SU-DHL-6 (cell line): ENCODE measurements around the gene PDCD1LG2.

Experiments
- H2AFZ ChIP-seq: fragments of 200-600 bp; sonication (generic); 2 replicates; pipeline ENCODE4 v1.6.1; 2014; ENCODE audit warnings: low read depth, mild to moderate bottlenecking, moderate library complexity, mixed read lengths, antibody characterized with exemption, low read length; ENCODE audit not compliant: severe bottlenecking
- H3F3A ChIP-seq: fragments of 200-600 bp; shearing (Covaris generic); 2 replicates; pipeline ENCODE4 v1.6.0; 2016; ENCODE audit warnings: antibody characterized with exemption, mild to moderate bottlenecking; ENCODE audit not compliant: insufficient read depth
- H3K27ac ChIP-seq: fragments of 200-600 bp; sonication (generic); 2 replicates; pipeline ENCODE4 v1.5.1; 2016; ENCODE audit warnings: low read depth, mild to moderate bottlenecking, low read length, moderate library complexity, mixed read lengths
- H3K27me3 ChIP-seq: fragments of 200-600 bp; sonication (generic), shearing (Covaris generic); 2 replicates; pipeline ENCODE4 v1.6.0; 2014; ENCODE audit warnings: mild to moderate bottlenecking, low read length
- H3K36me3 ChIP-seq: fragments of 200-600 bp; sonication (generic); 2 replicates; pipeline ENCODE4 v1.6.1; 2014; ENCODE audit warnings: mild to moderate bottlenecking, low read length, mixed read lengths
- H3K4me2 ChIP-seq: fragments of 300-600, 200-600 bp; shearing (Covaris generic), sonication (generic); 2 replicates; pipeline ENCODE4 v1.6.0; 2014; ENCODE audit warnings: low read length, low read depth, mild to moderate bottlenecking; ENCODE audit not compliant: poor library complexity, severe bottlenecking
- H3K4me3 ChIP-seq: fragments of 200-600 bp; sonication (generic); 2 replicates; pipeline ENCODE4 v1.5.1; 2014; ENCODE audit warnings: antibody characterized with exemption, low read length, mild to moderate bottlenecking, mixed read lengths; ENCODE audit not compliant: insufficient read depth, poor library complexity, severe bottlenecking
- H3K79me2 ChIP-seq: fragments of 200-600 bp; sonication (generic); 2 replicates; pipeline ENCODE4 v1.6.1; 2014; ENCODE audit warnings: mild to moderate bottlenecking, low read length, moderate library complexity; ENCODE audit not compliant: insufficient read depth
- H3K9ac ChIP-seq: fragments of 200-600 bp; sonication (generic); 2 replicates; pipeline ENCODE4 v1.7.0; 2014; ENCODE audit warnings: mild to moderate bottlenecking, low read length
- H3K9me2 ChIP-seq: fragments of 200-600 bp; sonication (generic); replicated peaks from 2 replicates; pipeline ENCODE4 v1.6.1; 2014; ENCODE audit warnings: low read length; ENCODE audit not compliant: insufficient read depth
- H3K9me3 ChIP-seq: fragments of 200-600 bp; sonication (generic); 2 replicates; pipeline ENCODE4 v1.6.1; 2014; ENCODE audit warnings: low read length, mixed read lengths; ENCODE audit not compliant: insufficient read depth
- H4K20me1 ChIP-seq: fragments of 200-600 bp; sonication (generic); 2 replicates; pipeline ENCODE4 v1.6.1; 2014; ENCODE audit warnings: low read depth, mild to moderate bottlenecking, antibody characterized with exemption, low read length, moderate library complexity, mixed read lengths
- EZH2phosphoT487 ChIP-seq: fragments of 200-600 bp; sonication (generic), shearing (Covaris generic); conservative IDR thresholded peaks from 2 replicates; pipeline ENCODE4 v1.6.1; 2018; ENCODE audit warnings: mild to moderate bottlenecking, antibody characterized with exemption, low read length, moderate library complexity, mixed read lengths
- TF ChIP-seq, protein P1 (sequence below): fragments of 200-600 bp; sonication (generic); IDR thresholded peaks from one replicate; pipeline ENCODE4 v1.5.1; 2017; ENCODE audit warnings: antibody characterized with exemption, mild to moderate bottlenecking, low read length, moderate library complexity; ENCODE audit not compliant: insufficient read depth, poor library complexity, severe bottlenecking

PDCD1LG2 gene

GRCh38 chr9:5543875-5544702 is 33.8 kb downstream of the PDCD1LG2 start:
- no peak overlapping the region for H2AFZ ChIP-seq
- H3K79me2 ChIP-seq = no peaks in the 10 kb centered on the region
- no peak for TF ChIP-seq EZH2phosphoT487
- TF ChIP-seq, protein P1, sequence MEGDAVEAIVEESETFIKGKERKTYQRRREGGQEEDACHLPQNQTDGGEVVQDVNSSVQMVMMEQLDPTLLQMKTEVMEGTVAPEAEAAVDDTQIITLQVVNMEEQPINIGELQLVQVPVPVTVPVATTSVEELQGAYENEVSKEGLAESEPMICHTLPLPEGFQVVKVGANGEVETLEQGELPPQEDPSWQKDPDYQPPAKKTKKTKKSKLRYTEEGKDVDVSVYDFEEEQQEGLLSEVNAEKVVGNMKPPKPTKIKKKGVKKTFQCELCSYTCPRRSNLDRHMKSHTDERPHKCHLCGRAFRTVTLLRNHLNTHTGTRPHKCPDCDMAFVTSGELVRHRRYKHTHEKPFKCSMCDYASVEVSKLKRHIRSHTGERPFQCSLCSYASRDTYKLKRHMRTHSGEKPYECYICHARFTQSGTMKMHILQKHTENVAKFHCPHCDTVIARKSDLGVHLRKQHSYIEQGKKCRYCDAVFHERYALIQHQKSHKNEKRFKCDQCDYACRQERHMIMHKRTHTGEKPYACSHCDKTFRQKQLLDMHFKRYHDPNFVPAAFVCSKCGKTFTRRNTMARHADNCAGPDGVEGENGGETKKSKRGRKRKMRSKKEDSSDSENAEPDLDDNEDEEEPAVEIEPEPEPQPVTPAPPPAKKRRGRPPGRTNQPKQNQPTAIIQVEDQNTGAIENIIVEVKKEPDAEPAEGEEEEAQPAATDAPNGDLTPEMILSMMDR = no peak
- no peaks in the 10 kb centered on the region for H3K27me3 ChIP-seq
- H3K4me2 ChIP-seq = no peak overlapping the region
- no peaks in the 10 kb centered on the region for H4K20me1 ChIP-seq
- H3K9me2 ChIP-seq = no peaks in the 10 kb centered on the region
- no peak overlapping the region for H3K4me3 ChIP-seq
- H3K36me3 ChIP-seq = no peaks in the 10 kb centered on the region
- no peak overlapping the region for H3K9ac ChIP-seq
- H3K27ac ChIP-seq = no peak overlapping the region
- no peaks in the 10 kb centered on the region for H3F3A ChIP-seq
- no peaks in the 10 kb centered on the region for H3K9me3 ChIP-seq

DNA sequence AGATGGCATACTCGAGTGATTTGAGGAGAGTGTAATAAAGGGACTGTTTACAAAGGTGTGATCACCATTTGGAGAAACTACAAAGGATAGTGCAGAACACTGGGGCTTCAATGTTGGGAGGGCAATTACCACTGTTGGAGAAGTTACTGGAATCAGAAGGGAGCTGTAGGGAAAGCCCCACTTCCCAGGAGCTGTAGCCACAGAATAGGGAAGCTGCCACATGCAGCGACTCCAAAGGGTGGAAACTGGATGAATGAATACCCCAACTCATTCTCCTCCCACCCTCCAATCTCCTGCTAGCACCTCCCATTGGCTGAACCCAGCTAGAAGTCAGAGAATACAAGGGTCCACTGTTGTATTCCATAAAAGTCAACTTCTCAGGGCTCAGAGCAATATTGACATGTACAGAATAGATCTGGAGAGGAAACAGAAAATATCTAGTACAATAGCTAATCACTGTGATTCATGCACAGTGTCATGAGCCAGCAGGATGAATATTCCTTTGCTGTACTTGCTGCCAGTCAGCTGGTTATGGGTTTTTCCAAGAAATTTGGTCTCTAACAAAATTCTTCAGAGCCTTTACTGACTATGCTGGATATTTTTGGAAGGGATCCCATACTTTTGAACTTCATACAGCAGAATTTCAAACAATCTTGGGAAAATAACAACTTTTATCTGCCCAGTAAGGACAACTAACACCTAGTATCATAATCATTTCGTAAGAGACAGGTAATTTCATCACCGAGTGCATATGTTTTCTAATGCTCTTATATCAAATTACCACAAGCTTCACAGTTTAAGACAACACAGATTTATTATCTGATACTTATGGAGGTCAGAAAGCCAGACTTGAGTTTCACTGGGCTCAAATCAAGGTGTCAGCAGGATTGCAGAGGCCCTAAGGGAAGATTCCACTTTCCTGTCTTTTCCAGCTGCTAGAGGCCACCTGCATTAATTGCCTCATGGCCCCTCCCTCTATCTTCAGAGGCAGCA is 39.6 kb downstream of the PDCD1LG2 start:
- Histone ChIP-seq H3K9me3 (no peaks in the 10 kb centered on the region), H3K36me3 (no peaks in the 10 kb centered on the region), H3K9ac (no peak overlapping the region), H2AFZ (no peak overlapping the region), H3K4me3 (no peak overlapping the region), H3K4me2 (no peak overlapping the region), H3K27ac (no peak overlapping the region), H3F3A (no peaks in the 10 kb centered on the region), H4K20me1 (no peaks in the 10 kb centered on the region), H3K9me2 (no peaks in the 10 kb centered on the region), H3K27me3 (no peaks in the 10 kb centered on the region), H3K79me2 (no peaks in the 10 kb centered on the region)
- TF ChIP-seq EZH2phosphoT487 = no peak
- TF ChIP-seq, protein P1 = no peak

DNA sequence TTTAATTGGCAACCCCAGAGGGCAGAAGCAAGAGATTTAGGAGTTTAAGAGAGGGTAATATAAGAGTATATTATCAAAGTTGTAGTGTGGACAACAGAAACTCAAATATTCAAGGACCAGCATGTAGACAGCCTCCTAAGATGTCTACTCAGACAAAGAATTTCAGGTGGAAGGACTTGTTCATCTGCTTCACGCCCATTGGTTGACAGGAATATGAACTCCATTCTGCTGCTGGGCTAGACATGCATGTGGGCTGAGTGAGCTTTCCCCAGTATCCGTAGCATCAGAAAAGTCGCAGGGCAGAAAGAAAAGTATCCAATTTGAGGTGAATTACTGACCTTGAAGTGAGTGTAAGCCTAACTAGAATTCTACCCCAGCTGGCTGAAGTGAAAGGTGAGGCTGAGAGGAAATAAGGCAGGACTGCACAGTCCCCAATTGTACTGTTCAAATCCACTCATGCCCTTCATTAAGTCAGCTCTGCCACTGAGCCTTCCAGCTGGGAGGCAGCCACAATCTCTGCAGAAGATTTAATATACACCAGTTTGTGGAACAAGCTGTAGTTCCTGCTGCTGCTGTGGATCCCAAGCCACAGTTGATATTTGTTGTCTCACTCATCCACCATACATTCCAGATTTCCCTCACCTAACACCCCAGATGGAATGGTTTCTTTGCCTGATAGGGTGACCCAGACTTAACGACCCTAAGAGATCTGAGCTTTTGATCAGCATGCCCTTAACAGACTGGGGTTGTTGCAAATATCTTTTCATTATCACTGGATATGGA is 41.2 kb downstream of the PDCD1LG2 start:
- TF ChIP-seq, protein P1 = no peak
- no peak for TF ChIP-seq EZH2phosphoT487
- H3K79me2 ChIP-seq = no peaks in the 10 kb centered on the region
- H3K9me3 ChIP-seq = no peaks in the 10 kb centered on the region
- H3F3A ChIP-seq = no peaks in the 10 kb centered on the region
- H2AFZ ChIP-seq = no peak overlapping the region
- H4K20me1 ChIP-seq = no peaks in the 10 kb centered on the region
- no peaks in the 10 kb centered on the region for H3K9me2 ChIP-seq
- no peak overlapping the region for H3K27ac ChIP-seq
- H3K4me3 ChIP-seq = no peak overlapping the region
- H3K9ac ChIP-seq = no peak overlapping the region
- H3K27me3 ChIP-seq = no peaks in the 10 kb centered on the region
- no peaks in the 10 kb centered on the region for H3K36me3 ChIP-seq
- no peak overlapping the region for H3K4me2 ChIP-seq
